ENCODE results near the gene MBOAT1.

- no peak for TF ChIP-seq EZH2 (IDR thresholded peaks at IDR 0.05)
- no peak for TF ChIP-seq POLR2AphosphoS5 (IDR thresholded peaks at IDR 0.05; ENCODE audit: borderline replicate concordance, low read depth, low read length)
These were observed 87.7 kb downstream of the MBOAT1 start for GRCh38 chr6:20124545-20124944.
